ENCODE results near the gene FRMPD2.

Gene FRMPD2

GRCh38 chr10:48274636-48275035, at the start of gene FRMPD2:
TSS of gene FRMPD2 (minus strand) at chr10:48274696. CDS start at chr10:48274567, 129 bp downstream.
- DNase-seq: no peak

GRCh38 chr10:48322017-48322416, 47.5 kb upstream of the FRMPD2 start:
- no peak for DNase-seq

DNA sequence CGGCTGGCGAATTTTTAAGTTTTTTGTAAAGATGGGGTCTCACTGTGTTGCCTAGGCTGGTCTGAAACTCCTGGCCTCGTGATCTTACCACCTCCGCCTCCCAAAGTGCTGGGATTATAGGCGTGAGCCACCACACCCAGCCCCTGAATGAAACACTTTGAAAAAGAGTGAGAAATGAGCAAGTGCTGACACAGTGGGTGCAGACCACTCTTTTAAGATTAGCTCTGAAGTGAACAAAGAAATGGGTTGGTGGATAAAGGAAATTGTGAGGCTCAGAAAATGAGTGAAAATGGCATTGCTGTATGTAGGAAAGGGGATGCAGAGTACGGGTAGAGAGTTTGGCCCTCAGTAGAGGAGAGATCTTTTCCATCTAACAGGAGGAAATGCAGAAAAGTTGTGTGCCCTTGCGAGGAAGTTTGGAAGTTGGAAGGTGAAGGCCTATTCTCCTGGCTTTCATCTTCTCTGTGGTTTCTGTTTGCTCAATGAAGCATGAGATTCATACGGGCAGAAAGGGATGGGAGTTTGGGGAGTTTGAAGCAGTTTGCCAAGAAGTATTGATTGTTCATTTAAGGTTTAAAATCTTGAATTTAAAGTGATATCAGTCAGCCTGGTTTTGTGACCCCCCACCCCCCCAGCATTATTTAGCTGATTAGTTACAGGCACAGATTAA, 43.0 kb upstream of the FRMPD2 start:
- no peak for DNase-seq

- no peak for DNase-seq
Observed at GRCh38 chr10:48316236-48316635, 41.7 kb upstream of the FRMPD2 start.

DNA sequence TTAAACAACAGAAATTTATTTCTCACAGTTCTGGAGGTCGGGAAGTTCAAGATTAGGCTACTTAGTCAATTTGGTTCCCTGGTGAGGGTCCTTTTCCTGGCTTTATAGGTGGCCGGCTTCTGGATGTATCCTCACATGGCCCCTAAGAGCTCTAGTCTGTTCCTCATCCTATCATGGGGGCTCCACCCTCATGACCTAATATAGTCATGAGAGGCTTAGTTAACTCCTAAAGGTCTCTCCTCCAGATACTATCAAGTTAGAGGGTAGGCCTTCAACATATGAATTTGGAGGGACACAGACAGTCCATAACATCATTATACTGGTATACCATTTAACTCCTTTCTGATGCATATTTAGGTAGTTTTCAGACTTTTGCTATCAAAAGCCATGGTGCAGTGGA, 39.6 kb upstream of the FRMPD2 start:
- DNase-seq: no peak

- DNase-seq: no peak
Observed at GRCh38 chr10:48309711-48310226, 35.3 kb upstream of the FRMPD2 start.

DNA sequence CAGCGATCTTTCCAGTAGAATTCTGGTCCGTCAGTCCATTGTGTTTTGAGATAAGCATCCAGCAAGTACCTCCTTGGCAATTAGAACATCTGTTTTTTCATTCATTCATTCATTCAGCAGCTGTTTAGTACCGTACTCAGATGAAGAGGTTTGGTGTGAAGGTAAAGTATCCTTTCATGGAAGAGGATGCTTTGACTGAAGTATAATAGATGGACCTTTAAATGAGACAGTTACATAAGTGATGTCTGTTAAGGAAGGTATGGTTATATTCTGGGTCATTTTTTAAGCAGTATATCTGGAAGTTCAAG, 33.2 kb upstream of the FRMPD2 start:
- DNase-seq: no peak

GRCh38 chr10:48306870-48307710, 32.6 kb upstream of the FRMPD2 start:
- peak; percentile 63 for DNase-seq

- DNase-seq: peak; percentile 90
Observed at GRCh38 chr10:48306265-48306869, 31.9 kb upstream of the FRMPD2 start, which contains the start of gene MAPK8. TSS of gene MAPK8 (plus strand) at chr10:48306677. CDS start at chr10:48401661, 94,984 bp downstream.

DNA sequence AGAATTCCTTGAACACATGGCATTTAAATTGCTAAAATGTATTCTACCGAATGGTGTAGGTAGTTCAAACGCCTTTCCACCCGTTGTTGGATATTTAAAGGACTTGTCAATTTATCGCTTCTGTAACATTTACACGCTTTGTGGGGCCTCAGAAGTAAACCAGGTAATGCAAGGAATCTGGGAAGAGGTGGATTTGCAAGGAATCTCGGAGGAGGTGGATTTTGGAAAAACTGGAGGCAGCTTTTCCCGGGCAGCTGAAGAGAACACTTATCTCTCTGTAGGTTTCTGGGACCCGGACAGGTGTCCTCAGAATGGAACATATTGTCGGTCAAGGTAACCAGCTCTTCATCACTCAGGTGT, 31.4 kb upstream of the FRMPD2 start:
- no peak for DNase-seq

GRCh38 chr10:48302515-48303476, 28.3 kb upstream of the FRMPD2 start:
- DNase-seq: no peak

DNA sequence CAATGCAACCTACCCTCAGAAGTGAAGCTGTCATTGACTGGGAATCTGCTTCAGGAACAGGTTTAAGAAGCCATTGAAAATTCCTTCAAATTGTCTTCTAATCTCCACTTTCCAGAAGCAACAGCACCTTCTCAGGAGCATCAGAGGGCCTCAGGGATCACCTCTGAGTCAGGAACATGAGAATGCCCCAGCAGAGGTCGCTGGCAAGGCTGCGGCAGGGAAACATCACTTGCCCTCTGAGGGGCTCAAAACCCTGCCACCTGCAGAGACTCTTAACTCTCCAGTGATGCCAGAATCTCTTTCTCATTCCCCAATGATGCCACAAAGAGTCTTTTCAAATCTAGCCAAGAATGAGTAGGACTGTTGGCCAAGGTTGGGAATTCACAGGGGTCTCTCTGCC, 26.1 kb upstream of the FRMPD2 start:
- no peak for DNase-seq

DNA sequence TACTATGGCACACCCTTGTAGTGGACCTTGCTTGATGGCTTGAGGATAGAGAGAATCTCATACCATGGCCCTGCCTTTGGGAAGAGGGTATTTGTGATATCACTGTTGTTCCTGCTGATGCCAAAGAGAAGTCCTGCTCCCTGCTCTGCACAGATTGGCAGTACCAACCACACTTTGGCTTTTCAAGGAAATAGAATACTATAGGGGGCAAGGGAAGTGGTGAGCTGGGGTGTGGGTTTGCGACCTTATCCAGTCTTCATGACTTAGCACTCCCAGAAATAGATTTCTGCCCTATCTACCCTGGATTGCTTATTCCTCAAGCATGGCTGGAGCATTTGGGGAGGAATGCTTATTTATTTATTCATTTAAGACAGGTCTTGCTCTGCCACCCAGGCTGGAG, 25.2 kb upstream of the FRMPD2 start:
- DNase-seq: no peak

- DNase-seq: no peak
Observed at GRCh38 chr10:48299066-48299465, 24.6 kb upstream of the FRMPD2 start.

DNA sequence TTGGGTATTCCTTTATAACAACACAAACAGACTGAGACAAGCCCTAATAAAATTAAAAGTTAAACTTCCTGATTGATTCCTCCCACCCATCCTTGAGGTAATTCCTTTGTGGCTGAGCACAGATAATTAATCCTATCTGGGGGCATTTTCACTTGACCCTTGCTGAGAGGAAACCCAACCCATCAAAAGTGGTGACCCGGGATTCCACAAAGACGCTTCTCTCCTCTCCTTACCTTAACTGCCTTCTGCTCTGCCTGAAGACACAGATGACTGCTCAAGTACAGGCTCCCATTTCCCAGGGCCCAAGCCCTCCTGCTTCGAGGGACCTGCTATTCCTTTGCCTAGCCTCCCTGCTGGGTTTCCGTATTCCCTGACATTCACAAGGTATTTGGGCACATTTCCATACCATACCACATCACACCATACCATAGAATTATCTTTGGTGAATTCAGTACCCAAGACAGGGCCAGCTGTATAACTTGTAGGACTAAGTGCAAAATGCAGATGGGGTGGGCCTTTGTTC, 22.1 kb upstream of the FRMPD2 start:
- DNase-seq: no peak

DNA sequence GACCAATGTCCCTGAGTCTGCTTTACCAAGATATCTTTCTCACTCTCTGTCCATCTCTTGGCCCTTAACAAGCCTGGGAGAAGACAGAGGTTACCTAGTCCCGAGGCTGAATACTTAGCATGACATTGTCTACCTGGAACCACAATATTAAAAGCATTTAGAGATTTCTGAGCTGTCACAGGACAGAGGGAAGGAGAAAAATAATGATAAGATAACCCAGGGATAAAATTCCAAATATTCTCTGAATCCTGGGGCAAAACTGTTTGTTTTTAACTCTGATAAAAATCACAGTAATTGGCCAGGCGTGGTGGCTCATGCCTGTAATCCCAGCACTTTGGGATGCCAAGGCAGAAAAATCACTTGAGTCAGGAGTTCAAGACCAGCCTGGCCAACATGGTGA, 19.9 kb upstream of the FRMPD2 start:
- DNase-seq: no peak

- DNase-seq: no peak
Observed at GRCh38 chr10:48292616-48293015, 18.1 kb upstream of the FRMPD2 start.

DNA sequence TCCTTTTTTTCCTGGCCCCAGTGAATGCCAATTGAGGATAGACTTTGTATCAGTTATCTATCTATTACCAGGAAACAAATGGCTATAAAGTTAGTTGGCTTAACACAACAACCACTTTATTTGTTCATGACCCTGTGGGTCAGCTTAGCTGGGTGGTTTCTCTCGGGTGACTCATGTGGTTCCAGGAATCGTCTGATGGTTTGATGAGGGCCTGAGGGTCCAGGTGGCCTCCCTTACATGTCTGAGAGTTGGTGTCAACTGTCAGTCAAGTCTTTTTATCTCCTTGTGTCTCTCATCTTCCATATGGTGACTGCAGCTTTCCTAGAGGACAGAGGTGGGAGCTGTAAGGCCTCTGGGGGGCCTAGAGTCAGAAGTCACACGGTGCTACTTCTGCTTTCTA, 16.7 kb upstream of the FRMPD2 start:
- no peak for DNase-seq

DNA sequence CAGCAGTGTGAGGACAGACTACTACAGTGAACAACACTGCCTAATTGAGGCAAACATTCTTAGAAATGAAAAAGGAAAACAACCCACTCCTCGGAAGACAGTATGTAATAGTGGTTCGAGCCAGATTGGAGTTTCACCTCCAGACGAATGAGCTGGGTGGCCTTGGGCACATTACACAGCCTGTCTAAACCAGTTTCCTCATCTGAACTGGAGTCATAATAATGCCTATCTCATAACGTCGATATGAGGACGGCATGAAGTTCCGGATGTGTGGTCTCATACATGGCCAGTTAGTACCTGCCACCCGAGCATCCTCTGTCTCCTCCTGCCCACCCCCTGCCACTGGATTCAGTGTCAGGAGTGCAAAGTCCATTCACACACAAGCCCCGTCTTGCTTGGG, 15.8 kb upstream of the FRMPD2 start:
- DNase-seq: no peak

DNA sequence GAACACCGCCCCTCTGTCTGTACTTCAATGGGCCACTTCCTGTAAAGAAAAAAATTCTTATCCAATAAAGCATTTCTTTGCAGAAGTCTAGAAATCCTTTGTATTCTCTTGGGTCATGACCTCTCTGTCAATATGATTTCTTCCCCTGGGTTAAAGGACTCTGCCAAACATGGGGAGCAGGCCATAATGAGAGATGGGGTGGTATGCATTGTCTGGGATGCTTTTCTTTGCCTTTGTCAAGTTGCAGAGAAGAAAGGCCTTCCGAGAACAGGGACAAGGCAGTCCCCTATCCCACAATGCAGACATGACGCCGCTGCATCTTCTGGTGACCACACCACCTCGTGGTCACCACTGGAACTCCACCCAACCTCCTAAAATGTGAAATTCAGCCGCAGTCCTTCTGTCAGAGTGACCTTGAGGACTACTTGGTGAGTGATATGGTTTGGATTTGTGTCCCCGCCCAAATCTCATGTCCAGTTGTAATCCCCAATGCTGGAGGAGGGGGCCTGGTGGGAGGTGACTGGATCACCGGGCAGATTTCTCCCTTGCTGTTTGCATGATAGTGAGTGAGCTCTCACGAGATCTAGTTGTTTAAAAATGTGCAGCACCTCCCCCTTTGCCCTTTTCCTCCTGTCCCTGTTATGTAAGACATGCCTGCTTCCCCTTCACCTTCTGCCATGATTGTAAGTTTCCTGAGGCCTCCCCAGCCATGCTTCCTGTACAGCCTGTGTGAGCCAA, 15.2 kb upstream of the FRMPD2 start:
- peak; percentile 77 for DNase-seq

DNA sequence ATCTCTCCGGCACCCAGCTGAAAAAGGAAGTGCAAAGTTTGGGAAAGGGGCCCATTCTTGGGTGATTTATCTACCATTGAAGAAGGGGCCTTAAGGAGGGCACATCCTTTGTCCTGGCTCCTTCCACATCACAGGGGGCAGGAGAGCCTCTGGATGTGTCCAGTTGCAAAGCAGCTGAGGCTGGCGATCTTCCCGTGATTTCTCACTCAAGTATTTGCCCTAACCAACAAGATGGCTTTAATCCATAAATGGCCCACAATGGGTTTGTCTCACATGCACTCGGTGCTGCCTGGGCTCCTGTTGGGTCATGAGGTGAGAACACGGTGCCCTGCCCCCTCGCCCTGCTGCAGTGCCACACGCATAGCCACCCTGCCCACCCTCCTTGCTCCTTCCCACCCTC, 14.2 kb upstream of the FRMPD2 start:
- no peak for DNase-seq

Data from midbrain (tissue), 1 donor.